Skeletal muscle cell (primary cell): ENCODE measurements around the gene PSMA5.

ENCODE experiments used
- DNase-seq: peaks from one replicate; pipeline ENCODE4 v3.0.0-alpha.2; 2010; ENCODE audit warnings: low read depth
- H3K4me3 ChIP-seq: 2 replicates; pipeline ENCODE4 v1.5.1; 2011; ENCODE audit warnings: low read depth, mild to moderate bottlenecking, control low read depth, low read length, moderate library complexity

Gene PSMA5

GRCh38 chr1:109438798-109439297 lies 12.6 kb upstream of the PSMA5 start:
- no peak overlapping the region for H3K4me3 ChIP-seq
- DNase-seq: peak; percentile 97

GRCh38 chr1:109434484-109434883 lies 8.2 kb upstream of the PSMA5 start:
- H3K4me3 ChIP-seq: no peak overlapping the region
- DNase-seq: no peak

- H3K4me3 ChIP-seq: no peak overlapping the region
- no peak for DNase-seq
These were observed 7.1 kb upstream of the PSMA5 start for GRCh38 chr1:109433322-109433721.

- no peak for DNase-seq
- H3K4me3 ChIP-seq: no peak overlapping the region
These were observed 6.1 kb upstream of the PSMA5 start for GRCh38 chr1:109432336-109432735.

GRCh38 chr1:109427171-109427467 lies 871 bp upstream of the PSMA5 start:
- DNase-seq: no peak
- peak overlapping the region; percentile 95 for H3K4me3 ChIP-seq

GRCh38 chr1:109425391-109426280 lies 612 bp downstream of the PSMA5 start:
- DNase-seq: no peak
- H3K4me3 ChIP-seq: peak overlapping the region; percentile 95

GRCh38 chr1:109423498-109423897 lies 2.8 kb downstream of the PSMA5 start:
- DNase-seq: no peak
- H3K4me3 ChIP-seq: no peak overlapping the region

- no peak overlapping the region for H3K4me3 ChIP-seq
- no peak for DNase-seq
These were observed 13.7 kb downstream of the PSMA5 start for GRCh38 chr1:109412551-109412950.

- no peak overlapping the region for H3K4me3 ChIP-seq
- no peak for DNase-seq
These were observed 21.4 kb downstream of the PSMA5 start for GRCh38 chr1:109404838-109405237.

- no peak overlapping the region for H3K4me3 ChIP-seq
These were observed 24.2 kb downstream of the PSMA5 start for GRCh38 chr1:109402025-109402424.

GRCh38 chr1:109400035-109400655 lies 26.1 kb downstream of the PSMA5 start:
- DNase-seq: no peak
- H3K4me3 ChIP-seq: no peak overlapping the region

More at GRCh38 chr1:109402025-109402424, 24.2 kb downstream of the PSMA5 start:
- no peak for DNase-seq

- no peak overlapping the region for H3K4me3 ChIP-seq
- no peak for DNase-seq
These were observed 26.8 kb downstream of the PSMA5 start for GRCh38 chr1:109399326-109399957.

- peak overlapping the region; percentile 56 for H3K4me3 ChIP-seq
- no peak for DNase-seq
These were observed 27.7 kb downstream of the PSMA5 start for GRCh38 chr1:109398343-109399225.

- DNase-seq: peak; percentile 60
- H3K4me3 ChIP-seq: peak within 1 kb of the TSS; percentile 56
These were observed 28.5 kb downstream of the PSMA5 start, which contains the start of gene SORT1 for GRCh38 chr1:109397581-109398342. Gene SORT1 (minus strand): TSS chr1:109397918. CDS start chr1:109397892, 26 bp downstream.

- H3K4me3 ChIP-seq: peak overlapping the region; percentile 56
- no peak for DNase-seq
These were observed 29.2 kb downstream of the PSMA5 start for GRCh38 chr1:109396871-109397580.

GRCh38 chr1:109396513-109396839 lies 29.8 kb downstream of the PSMA5 start:
- no peak for DNase-seq
- peak overlapping the region; percentile 56 for H3K4me3 ChIP-seq

GRCh38 chr1:109395602-109396512 lies 30.4 kb downstream of the PSMA5 start:
- no peak for DNase-seq
- peak overlapping the region; percentile 56 for H3K4me3 ChIP-seq
